ENCODE measurements around the gene EIF4B. TPM values are rescaled to one million over a fixed set of nuclear protein-coding genes. Genes with fewer than 3 reads are reported as not detected.

The EIF4B gene
- total and polyA plus RNA-seq, 2 of the 13 experiments (the other 11 are each of a cell fraction or from before 2014, with no cell fraction given) = 416 to 548 TPM

DNA sequence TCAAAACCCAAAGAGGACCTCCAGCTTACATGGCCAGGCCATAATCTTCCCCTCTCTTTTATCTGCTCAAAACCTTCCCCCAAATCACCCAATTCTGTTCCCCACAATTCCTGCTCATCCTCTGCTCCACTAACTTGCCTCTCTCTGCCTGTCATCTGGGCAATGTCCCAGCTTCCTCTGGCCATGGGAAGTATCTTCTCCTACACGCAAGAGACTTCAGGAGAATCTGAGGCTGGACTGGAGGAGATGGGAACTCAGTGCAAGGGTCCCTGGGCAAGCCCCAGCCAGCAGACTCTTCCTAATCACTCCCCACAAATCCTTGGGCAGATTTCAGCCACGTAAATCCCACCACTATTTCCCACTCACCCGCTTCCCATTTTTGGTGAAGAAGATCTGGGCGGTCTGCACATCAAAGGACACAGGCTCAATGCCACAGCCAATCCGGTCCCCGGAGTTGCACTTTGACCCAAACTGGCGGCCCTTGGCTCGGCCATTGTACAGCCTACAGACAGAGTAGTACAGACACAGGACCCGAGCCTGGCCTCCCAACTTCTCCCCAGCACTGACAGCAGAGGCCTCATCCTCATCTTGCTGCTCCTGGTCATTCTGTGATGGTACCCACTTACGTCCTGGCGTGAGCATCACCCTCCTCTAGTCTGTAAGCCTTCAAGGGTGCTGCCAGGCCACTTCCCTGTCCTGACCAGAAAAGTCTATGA, 68.2 kb downstream of the EIF4B start:
- Histone ChIP-seq H3K4me2 (ENCODE audit: low read depth, low read length) (no peak overlapping the region), H3K4me1 (ENCODE audit: insufficient read depth, low read length) (peaks cover 56% of the 10 kb centered on the region), H3K27me3 (ENCODE audit: control insufficient read depth in 1 of 2, insufficient read depth in 2 of 2, low read length in 2 of 2) (no peaks in the 10 kb centered on the region), H3K4me3 (replicated peaks in 1 of 3; ENCODE audit: insufficient read depth in 1 of 3, low read depth in 2 of 3, low read length in 3 of 3) (no peak overlapping the region), H3K9ac (ENCODE audit: insufficient read depth, low read depth, low read length) (no peak overlapping the region), H2AFZ (ENCODE audit: low read length) (no peak overlapping the region), H3K79me2 (ENCODE audit: insufficient read depth, low read length) (no peaks in the 10 kb centered on the region), H3K9me3 (ENCODE audit: low read length) (no peaks in the 10 kb centered on the region), H3K36me3 (replicated peaks in 1 of 2; ENCODE audit: control insufficient read depth in 1 of 2, insufficient read depth in 2 of 2, low read length in 2 of 2) (peaks cover 1 to 12% of the 10 kb centered on the region in 2 experiments; a peak in 2 of 5 replicates), H3K27ac (ENCODE audit: extremely low read length, insufficient read depth, low read length) (no peak overlapping the region), H4K20me1 (ENCODE audit: insufficient read depth, low read length) (no peaks in the 10 kb centered on the region)
- BruUV-seq (replicated peaks) = no TSS peak
- POLR2A ChIA-PET = no interaction called here
- TF ChIP-seq NCOA2 (CRISPR knock-in tag; IDR thresholded peaks at IDR 0.05) (no peak), ZNF644 (CRISPR knock-in tag; IDR thresholded peaks at IDR 0.05; ENCODE audit: low read depth) (0 out of 2 replicates have a peak, but pooled peaks have one; percentile 25), MIER3 (CRISPR knock-in tag; IDR thresholded peaks at IDR 0.05; ENCODE audit: borderline replicate concordance) (no peak), SALL1 (CRISPR knock-in tag; IDR thresholded peaks at IDR 0.05) (no peak), XRCC5 (optimal IDR thresholded peaks at IDR 0.05; ENCODE audit: low read length) (peak; percentile 24), HIVEP1 (CRISPR knock-in tag; IDR thresholded peaks at IDR 0.05) (no peak), RFX1 (IDR thresholded peaks at IDR 0.05) (no peak), EEA1 (CRISPR knock-in tag; IDR thresholded peaks at IDR 0.05; ENCODE audit: borderline replicate concordance) (no peak), NR2C2 (CRISPR knock-in tag; IDR thresholded peaks at IDR 0.05; ENCODE audit: borderline replicate concordance) (0 out of 2 replicates have a peak, but pooled peaks have one; percentile 36), ZMYM4 (CRISPR knock-in tag; IDR thresholded peaks at IDR 0.05) (peak; percentile 42; the same call in 1 of the 2 replicates), NAIF1 (CRISPR knock-in tag; IDR thresholded peaks at IDR 0.05; ENCODE audit: borderline replicate concordance) (no peak), TAF1 (CRISPR knock-in tag; IDR thresholded peaks at IDR 0.05) (0 out of 2 replicates have a peak, but pooled peaks have one; percentile 16), SOX13 (IDR thresholded peaks at IDR 0.05) (no peak), SOX13 (CRISPR knock-in tag; conservative IDR thresholded peaks at IDR 0.05 in 1 of 2, IDR thresholded peaks at IDR 0.05 in 1 of 2) (no peak), TCF7 (IDR thresholded peaks at IDR 0.05; ENCODE audit: low read depth) (0 out of 2 replicates have a peak, but pooled peaks have one; percentile 18), ZNF552 (CRISPR knock-in tag; IDR thresholded peaks at IDR 0.05; ENCODE audit: borderline replicate concordance) (no peak)
- TF ChIP-seq, protein P1, sequence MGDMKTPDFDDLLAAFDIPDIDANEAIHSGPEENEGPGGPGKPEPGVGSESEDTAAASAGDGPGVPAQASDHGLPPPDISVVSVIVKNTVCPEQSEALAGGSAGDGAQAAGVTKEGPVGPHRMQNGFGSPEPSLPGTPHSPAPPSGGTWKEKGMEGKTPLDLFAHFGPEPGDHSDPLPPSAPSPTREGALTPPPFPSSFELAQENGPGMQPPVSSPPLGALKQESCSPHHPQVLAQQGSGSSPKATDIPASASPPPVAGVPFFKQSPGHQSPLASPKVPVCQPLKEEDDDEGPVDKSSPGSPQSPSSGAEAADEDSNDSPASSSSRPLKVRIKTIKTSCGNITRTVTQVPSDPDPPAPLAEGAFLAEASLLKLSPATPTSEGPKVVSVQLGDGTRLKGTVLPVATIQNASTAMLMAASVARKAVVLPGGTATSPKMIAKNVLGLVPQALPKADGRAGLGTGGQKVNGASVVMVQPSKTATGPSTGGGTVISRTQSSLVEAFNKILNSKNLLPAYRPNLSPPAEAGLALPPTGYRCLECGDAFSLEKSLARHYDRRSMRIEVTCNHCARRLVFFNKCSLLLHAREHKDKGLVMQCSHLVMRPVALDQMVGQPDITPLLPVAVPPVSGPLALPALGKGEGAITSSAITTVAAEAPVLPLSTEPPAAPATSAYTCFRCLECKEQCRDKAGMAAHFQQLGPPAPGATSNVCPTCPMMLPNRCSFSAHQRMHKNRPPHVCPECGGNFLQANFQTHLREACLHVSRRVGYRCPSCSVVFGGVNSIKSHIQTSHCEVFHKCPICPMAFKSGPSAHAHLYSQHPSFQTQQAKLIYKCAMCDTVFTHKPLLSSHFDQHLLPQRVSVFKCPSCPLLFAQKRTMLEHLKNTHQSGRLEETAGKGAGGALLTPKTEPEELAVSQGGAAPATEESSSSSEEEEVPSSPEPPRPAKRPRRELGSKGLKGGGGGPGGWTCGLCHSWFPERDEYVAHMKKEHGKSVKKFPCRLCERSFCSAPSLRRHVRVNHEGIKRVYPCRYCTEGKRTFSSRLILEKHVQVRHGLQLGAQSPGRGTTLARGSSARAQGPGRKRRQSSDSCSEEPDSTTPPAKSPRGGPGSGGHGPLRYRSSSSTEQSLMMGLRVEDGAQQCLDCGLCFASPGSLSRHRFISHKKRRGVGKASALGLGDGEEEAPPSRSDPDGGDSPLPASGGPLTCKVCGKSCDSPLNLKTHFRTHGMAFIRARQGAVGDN (CRISPR knock-in tag; IDR thresholded peaks at IDR 0.05) = peak; percentile 43; the same call in 1 of the 2 replicates
- TF ChIP-seq, protein P2, sequence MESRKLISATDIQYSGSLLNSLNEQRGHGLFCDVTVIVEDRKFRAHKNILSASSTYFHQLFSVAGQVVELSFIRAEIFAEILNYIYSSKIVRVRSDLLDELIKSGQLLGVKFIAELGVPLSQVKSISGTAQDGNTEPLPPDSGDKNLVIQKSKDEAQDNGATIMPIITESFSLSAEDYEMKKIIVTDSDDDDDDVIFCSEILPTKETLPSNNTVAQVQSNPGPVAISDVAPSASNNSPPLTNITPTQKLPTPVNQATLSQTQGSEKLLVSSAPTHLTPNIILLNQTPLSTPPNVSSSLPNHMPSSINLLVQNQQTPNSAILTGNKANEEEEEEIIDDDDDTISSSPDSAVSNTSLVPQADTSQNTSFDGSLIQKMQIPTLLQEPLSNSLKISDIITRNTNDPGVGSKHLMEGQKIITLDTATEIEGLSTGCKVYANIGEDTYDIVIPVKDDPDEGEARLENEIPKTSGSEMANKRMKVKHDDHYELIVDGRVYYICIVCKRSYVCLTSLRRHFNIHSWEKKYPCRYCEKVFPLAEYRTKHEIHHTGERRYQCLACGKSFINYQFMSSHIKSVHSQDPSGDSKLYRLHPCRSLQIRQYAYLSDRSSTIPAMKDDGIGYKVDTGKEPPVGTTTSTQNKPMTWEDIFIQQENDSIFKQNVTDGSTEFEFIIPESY (CRISPR knock-in tag; IDR thresholded peaks at IDR 0.05) = peak; percentile 65
- 74% methylated on average over 11 of the region's 11 CpGs for WGBS (ENCODE audit: low lambda C conversion rate)
- CTCF ChIA-PET (ENCODE audit: low intra/inter-chr PET ratio, low total read pairs) = no interaction called here
- DNase-seq (ENCODE audit: low spot score) (no peak), ATAC-seq (no peak), FAIRE-seq (no peak)
- intact Hi-C loops (cut with micrococcal nuclease; ENCODE audit: unreplicated experiment) (no loop called here), in situ Hi-C loops (cut with HindIII; ENCODE audit: extremely low pct_ligation_motif_present, low pct_unique_long_range_greater_than_20kb) (no loop called here)
